ENCODE measurements around the gene MICOS13.

Gene MICOS13

GRCh38 chr19:5684694-5685430 lies 4.5 kb upstream of the MICOS13 start:
- ChIA-PET CTCF (interaction anchor here (0.5 kb wide), 1 partner anchor 44 kb away, joined by 3 read pairs; no protein-coding TSS in a partner anchor), POLR2A (no interaction called here)
- Histone ChIP-seq H3K9me3 (ENCODE audit: control insufficient read depth, insufficient read depth, low read depth, low read length) (no peaks in the 10 kb centered on the region), H3K36me3 (ENCODE audit: control insufficient read depth in 2 of 2, insufficient read depth in 1 of 2, low read length in 2 of 2) (no peaks in the 10 kb centered on the region), H3K4me3 (ENCODE audit: low read depth, low read length) (no peak overlapping the region), H3K4me1 (ENCODE audit: control insufficient read depth, insufficient read depth, low read length) (no peaks in the 10 kb centered on the region), H3K27ac (ENCODE audit: extremely low read depth, low read depth, low read length) (no peak overlapping the region)
- TF ChIP-seq ZNF558 (tag by site-specific recombination; IDR thresholded peaks at IDR 0.05) (no peak), YY2 (tag by site-specific recombination; IDR thresholded peaks at IDR 0.05) (no peak)

GRCh38 chr19:5683177-5683886 lies 3.0 kb upstream of the MICOS13 start:
- no peak overlapping the region for H3K4me3 ChIP-seq (ENCODE audit: low read depth, low read length)
- H3K36me3 ChIP-seq (ENCODE audit: control insufficient read depth in 2 of 2, insufficient read depth in 1 of 2, low read length in 2 of 2): no peaks in the 10 kb centered on the region
- no peaks in the 10 kb centered on the region for H3K4me1 ChIP-seq (ENCODE audit: control insufficient read depth, insufficient read depth, low read length)
- POLR2A ChIA-PET: interaction anchor here (0.6 to 0.7 kb wide), 2 partner anchors 10 to 34 kb away, joined by 3 to 6 read pairs; no protein-coding TSS in a partner anchor
- H3K27ac ChIP-seq (ENCODE audit: extremely low read depth, low read depth, low read length): no peak overlapping the region
- TF ChIP-seq ZNF623 (tag by site-specific recombination; IDR thresholded peaks at IDR 0.05): no peak
- TF ChIP-seq ZNF121 (tag by site-specific recombination; IDR thresholded peaks at IDR 0.05): peak; percentile 85
- no peak for TF ChIP-seq ZNF558 (tag by site-specific recombination; IDR thresholded peaks at IDR 0.05)
- TF ChIP-seq ZNF777 (tag by site-specific recombination; IDR thresholded peaks at IDR 0.05; ENCODE audit: borderline replicate concordance): no peak
- no peak for TF ChIP-seq ZNF324 (tag by site-specific recombination; IDR thresholded peaks at IDR 0.05)
- TF ChIP-seq SCRT1 (tag by site-specific recombination; IDR thresholded peaks at IDR 0.05; ENCODE audit: borderline replicate concordance): peak; percentile 24; the same call in 1 of the 2 replicates
- TF ChIP-seq ZNF514 (tag by site-specific recombination; IDR thresholded peaks at IDR 0.05): no peak
- no peak for TF ChIP-seq SP2 (tag by site-specific recombination; IDR thresholded peaks at IDR 0.05)
- no peak for TF ChIP-seq ZNF26 (tag by site-specific recombination; IDR thresholded peaks at IDR 0.05)
- CTCF ChIA-PET: interaction anchor here (0.6 kb wide), 1 partner anchor 24 kb away, joined by 3 read pairs; no protein-coding TSS in a partner anchor
- H3K9me3 ChIP-seq (ENCODE audit: control insufficient read depth, insufficient read depth, low read depth, low read length): no peaks in the 10 kb centered on the region

GRCh38 chr19:5682107-5682482 lies 1.8 kb upstream of the MICOS13 start:
- Histone ChIP-seq H3K36me3 (ENCODE audit: control insufficient read depth in 2 of 2, insufficient read depth in 1 of 2, low read length in 2 of 2) (peaks cover 0 to 6% of the 10 kb centered on the region in 2 experiments; a peak in 1 of 3 replicates), H3K27ac (ENCODE audit: extremely low read depth, low read depth, low read length) (no peak overlapping the region), H3K4me1 (ENCODE audit: control insufficient read depth, insufficient read depth, low read length) (no peaks in the 10 kb centered on the region), H3K9me3 (ENCODE audit: control insufficient read depth, insufficient read depth, low read depth, low read length) (no peaks in the 10 kb centered on the region), H3K4me3 (ENCODE audit: low read depth, low read length) (no peak overlapping the region)
- POLR2A ChIA-PET: interaction anchor here (1.1 kb wide), 1 partner anchor 59 kb away, joined by 4 read pairs; the partner anchor contains the start of genes SAFB and SAFB2
- CTCF ChIA-PET: interaction anchor here (1.1 kb wide), 1 partner anchor 9 kb away, joined by 3 read pairs; no protein-coding TSS in a partner anchor
- 0 out of 2 replicates have a peak, but pooled peaks have one; percentile 17 for TF ChIP-seq ZNF398 (tag by site-specific recombination; IDR thresholded peaks at IDR 0.05)
- no peak for TF ChIP-seq ZNF394 (tag by site-specific recombination; IDR thresholded peaks at IDR 0.05; ENCODE audit: borderline replicate concordance)
- no peak for TF ChIP-seq SALL2 (tag by site-specific recombination; IDR thresholded peaks at IDR 0.05; ENCODE audit: borderline replicate concordance)
- no peak for TF ChIP-seq ZNF157 (tag by site-specific recombination; IDR thresholded peaks at IDR 0.05)
- TF ChIP-seq ZNF292 (tag by site-specific recombination; IDR thresholded peaks at IDR 0.05; ENCODE audit: borderline replicate concordance, low read depth): no peak
- TF ChIP-seq ZBTB17 (tag by site-specific recombination; IDR thresholded peaks at IDR 0.05): no peak

All from HEK293 (cell line).